HG03060 (cell line): ENCODE results near the gene RXFP1.

Experiments used
- ATAC-seq: cut with Tn5 transposase; IDR thresholded peaks from one replicate; pipeline ENCODE4 v1.9.1; 2021; ENCODE audit warnings: low read depth, moderate number of reproducible peaks; ENCODE audit not compliant: unreplicated experiment

RXFP1 gene

DNA sequence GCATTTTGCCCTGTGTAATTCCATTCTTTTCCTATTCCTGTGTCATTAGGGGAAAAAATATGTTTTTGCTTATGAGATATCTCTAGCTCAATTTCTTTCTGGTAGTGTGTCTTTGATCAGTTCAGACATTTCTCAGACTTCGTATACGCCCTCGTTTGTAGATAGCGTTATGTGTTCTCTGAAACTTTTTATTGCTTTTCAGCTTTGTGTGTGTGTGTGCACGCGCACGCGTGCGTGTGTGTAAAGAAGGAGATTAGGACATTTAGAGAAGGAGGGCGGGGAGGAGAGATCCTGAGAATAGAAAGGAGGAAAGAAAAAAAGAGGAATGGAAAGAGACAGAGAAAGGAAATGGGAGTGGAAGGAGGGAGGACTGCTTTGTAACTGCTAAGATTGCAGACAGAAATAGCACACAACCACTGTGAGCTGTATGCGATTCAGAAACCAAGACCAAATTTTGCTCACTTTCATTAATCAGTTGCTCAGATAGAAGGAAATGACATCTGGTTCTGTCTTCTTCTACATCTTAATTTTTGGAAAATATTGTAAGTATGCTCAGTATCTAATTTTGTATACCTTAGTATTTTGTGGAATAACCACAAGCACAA lies at the start of gene RXFP1:
Gene RXFP1 (plus strand): TSS at position 399 of the 605 bp plus-strand sequence. CDS start 95 bp downstream, at position 494.
- no peak for ATAC-seq

DNA sequence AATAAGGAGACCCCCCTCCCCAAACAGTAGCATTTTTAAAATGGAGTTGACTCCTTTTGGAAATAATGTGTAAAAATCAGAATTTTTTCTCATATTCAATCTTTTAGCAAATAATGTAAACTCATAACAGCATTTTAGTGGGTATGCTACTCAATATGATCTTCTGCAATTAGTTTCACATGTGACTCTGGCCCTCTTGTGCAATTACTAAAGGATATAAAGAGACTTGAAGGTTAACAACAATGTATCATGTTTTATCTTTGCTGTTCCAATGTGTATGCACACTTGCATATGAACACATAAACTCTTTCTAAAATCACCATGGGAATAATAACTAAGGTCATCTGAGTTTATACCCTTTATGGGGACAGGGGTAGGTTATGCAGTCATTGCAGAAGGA lies 39.9 kb upstream of the RXFP1 start:
- no peak for ATAC-seq

DNA sequence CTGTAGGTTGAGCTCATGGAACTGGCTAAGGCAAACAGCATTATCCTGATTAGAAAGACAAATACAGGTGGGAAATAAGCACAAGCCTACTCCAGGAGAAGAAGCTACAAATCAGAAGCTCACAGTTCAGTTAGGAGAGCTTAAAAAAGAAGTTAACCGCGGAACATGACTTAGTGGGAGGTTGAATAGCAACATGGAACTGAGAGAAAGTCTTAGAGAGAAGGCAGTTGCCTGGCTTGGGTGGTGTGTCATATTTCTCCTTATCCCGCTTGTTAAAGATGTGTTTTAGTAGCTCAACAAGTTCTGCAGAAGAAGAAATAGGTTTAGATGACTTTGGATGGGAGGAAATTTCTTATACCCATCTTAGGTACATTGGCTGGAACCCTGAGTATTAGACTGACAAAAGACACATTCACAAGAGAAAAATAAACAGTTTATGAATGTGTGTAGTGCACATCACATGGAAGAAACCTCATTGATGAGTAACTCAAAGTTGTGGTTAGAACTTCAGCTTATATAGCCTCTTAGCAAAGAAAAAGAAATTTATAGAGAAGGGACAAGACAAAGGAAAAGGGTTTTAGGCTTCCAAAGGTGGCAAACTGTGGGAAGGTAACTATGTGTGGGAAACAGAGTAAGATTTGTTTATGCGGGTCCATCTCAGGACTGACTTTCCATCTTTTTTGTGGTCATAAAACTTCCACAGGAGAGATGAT lies 37.4 kb upstream of the RXFP1 start:
- ATAC-seq, result no peak

DNA sequence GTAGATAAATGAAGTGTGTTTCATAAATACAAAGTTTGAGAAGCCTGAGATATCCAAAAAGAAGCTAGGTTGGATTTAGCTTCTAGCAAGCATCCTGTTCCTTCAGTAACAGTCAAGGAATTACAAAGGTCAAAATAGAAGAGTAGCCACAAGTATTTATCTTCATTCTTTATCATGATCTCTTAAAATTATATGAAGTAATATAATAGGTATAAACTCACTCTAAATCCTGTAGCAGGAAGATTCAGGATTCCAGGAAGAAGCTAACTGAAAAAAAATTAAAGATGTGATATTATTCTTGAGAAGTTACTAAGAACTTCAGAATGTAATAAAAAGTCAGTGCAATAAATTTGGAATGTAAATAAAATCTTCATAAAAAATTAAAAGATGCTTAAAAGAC lies 31.1 kb upstream of the RXFP1 start:
- ATAC-seq, result no peak

DNA sequence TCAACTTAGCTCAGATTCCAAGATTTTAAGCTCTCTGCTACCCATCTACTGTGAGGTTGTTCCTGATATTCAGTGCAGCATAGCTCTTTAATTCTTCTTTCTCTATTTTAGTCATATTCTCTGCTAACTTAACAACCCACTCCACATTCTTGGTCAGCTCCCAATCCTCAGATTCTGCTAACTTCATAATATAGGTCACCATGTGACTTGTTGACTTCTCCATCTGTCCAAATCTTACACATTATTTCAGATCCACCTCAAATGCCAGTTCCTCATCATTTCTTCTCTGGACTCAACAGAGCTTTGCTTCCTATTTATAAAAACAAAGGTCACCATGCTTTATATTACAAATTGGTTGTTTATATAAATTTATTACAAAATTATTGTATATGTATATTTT lies 29.3 kb upstream of the RXFP1 start:
- no peak for ATAC-seq

DNA sequence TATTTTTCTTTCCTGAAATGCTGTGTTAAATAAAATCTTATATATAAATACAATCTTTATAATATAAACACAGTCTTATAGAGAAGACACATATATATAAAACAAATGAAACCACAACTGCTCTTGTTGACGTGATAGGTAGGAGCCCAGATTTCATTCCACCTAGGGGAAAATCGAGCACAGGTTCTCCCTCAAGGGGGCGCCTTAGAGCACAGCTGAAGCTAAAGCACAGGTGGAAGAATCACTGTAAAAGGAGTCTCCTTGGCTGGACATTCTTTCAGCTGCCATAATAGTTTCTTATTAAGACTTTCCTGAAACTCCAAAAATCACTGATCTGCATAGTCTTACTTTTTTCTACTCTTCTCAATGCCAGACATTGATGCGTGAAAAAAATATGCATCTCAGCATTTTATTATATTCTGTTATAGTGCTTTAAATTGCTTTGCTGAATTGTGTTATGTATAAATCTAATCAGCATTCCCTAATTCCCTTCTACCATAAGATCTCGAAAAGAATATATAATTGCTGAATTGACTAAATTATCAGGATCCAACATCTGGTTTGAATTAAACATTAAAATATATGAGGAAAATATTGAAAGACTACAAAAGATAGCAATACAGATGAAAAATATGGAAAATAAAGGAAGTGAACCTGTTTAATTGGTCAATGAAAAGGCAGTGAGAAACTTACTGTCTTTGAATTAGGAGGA lies 25.5 kb upstream of the RXFP1 start:
- no peak for ATAC-seq

DNA sequence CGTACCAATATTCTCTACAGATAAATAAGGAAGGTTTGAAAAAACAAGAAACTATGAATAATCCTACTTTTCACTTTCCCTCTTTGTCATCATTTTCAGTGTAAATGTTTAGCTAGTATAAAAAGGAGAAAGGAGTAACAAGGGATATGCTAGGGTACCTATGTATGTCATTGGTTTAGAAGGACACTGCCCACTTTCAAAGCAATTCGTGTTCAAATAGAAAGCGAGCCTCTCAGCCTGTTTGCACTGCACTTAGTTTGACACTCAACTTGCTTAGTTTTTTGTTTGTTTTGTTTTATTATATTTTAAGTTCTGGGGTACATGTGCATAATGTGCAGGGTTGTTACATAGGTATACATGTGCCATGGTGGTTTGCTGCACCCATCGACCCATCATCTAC lies 21.6 kb upstream of the RXFP1 start:
- ATAC-seq, result no peak

DNA sequence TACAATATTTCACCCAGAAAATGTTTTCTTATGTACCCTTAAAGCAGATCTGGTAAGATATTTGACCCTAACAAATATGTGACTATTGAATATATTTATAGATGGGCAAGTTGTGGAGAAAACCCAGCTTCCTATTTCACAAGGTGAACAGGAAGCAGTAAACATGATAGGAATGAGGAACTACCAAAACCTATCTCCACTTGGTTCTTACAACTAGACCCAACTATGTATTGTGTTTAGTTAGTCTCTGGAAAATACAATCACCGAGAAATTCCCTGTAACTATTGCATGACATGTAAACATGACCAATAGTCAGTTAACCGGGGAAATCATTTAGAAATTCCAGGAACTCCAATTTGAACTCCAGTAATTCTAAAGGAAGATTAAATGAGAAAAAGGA lies 8.4 kb upstream of the RXFP1 start:
- no peak for ATAC-seq

DNA sequence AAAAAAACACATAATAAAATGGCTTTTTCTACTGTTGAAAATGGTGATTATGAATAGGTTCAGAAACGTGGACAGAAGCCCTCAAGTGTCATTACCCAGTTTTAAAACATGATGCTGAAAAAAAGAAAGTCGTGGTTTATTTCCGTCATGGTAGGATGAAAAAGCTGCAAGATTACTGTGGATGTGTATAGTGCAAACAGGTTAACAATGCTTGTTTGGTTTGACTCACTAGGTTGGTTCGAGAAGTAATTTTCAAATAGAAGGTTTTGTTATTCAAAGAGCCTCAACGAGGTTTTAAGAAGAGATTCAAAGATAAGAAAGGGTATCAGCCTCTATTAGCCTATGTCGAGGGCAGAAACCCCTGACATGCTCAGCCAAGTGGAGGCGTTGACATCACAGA lies 2.5 kb upstream of the RXFP1 start:
- ATAC-seq, result no peak

DNA sequence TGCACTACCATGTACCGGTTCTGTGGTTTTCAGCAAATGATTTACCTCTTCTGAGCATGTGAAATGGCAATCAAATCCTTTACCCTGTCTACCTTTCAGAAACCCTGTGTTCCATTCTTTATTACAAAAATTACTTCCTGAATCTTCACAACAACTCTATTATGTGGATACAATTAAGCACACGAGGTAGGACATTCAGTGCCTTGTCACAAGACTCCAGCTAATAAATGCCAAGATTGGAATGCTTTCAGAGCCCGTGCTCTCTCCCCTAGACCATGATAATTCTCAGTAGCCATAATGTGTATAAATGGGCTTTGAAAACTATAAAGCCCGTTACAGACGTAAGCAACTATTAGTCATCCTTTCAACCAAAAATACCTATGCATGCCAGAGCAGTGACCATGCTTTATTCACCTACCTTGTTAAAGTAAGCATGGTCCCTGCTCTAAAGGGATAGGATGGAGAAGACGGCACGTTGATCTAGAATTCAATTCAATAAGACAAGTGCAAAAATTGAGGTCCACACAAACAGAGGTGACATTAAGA lies 2.4 kb downstream of the RXFP1 start:
- ATAC-seq, result no peak

DNA sequence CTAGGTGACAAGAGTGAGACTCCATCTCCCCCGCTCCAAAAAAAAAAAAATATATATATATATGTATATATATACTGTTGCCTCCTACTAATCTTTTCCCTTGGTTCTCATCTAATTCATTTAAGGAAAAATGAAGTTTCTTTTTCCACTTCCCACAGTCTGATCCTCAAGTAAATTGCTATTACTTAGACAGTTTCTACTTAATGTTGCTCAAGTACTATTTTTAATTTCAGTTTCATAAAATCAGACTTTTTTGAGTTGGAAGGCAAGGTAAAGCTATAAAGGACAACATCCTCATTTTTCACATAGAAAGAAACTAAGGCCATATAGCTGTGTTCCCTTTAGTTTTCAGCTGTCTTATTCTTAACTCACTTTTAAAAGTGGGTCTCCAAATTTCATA lies 5.8 kb downstream of the RXFP1 start:
- ATAC-seq, result no peak

DNA sequence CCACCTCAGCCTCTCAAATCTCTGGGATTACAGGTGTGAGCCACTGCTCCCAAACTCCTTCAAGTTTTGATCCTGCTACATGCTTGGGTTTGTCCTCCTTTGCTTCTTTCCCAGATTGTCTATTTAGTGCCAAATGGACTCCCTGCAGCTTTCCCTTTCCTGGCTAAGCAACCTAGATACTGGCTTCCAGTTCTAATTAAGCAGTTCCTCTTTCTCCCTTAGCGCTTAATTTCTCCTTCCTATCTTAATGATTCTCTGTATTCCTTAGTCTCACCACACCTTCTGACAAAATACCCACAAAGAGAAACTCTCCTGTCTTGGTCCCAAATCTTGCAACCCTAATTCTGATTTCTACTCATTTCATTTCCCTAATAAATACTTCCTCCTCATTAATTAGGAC lies 7.8 kb downstream of the RXFP1 start:
- ATAC-seq, result no peak

DNA sequence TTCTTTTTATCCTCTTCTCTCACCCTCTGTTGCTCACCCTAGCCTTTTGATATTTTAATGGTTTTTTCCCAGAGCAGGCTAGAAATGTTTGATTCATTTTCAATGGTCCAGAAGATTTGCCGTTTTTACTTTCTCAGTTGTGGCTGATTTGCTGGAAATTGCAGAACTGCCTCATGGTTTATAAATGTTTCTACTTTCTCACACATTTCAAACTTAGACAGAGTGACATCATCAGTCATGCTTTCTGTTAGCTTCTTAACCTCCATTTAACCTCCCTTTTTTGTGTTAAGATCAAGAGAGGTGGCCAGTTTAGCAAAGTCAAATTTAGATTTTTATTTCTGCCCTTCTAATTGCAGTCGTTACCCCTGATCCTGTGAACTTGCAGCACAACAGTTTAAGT lies 8.7 kb downstream of the RXFP1 start:
- ATAC-seq, result no peak

DNA sequence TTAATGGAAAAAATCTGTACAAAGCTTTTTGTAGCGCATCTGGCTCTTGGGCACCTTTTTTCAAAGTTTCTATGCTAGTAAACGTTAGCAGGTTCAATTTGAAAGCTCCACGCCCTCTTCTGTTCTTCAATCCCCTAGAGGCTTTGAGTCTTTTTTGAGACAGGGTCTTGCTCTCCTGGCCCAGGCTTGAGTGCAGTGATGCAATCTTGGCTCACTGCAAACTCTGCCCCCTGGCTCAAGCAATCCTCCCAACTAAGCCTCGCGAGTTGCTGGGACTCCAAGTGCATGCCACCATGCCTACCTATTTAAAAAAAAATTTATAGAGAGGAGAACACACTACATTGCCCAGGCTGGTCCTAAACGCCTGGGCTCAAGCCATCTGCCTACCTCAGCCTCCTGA lies 9.2 kb downstream of the RXFP1 start:
- ATAC-seq, result no peak

DNA sequence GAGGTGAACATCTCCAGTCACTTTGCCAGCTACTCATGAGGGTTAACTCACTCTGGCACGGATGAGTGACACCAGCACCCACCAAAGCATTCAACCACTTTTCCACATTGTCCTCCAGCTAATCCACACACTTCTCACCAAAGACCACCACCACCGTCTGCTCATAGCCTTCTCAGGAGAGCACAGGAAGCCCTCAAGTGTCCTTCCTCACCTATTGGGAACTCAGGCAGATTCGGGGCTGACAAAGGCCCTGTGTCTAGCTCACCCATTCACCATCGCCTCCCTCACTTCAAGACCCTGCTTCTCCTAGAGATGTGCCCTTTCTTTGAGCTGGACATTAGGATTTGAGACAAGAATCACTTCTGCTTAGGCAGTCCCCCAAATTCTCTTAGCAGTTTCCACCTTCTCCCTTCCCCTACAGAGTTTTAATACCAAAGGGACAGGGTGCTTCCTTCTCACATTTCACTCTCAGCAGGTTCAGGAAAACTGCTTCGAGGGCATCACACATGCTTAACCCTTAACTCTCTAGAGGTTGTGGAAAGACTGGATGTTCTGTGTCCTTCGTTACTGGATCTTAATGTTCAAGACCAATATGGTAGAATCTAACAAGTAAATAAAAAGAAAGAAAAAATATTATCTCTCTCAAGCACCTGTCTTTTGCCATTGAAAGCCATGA lies 11.0 kb downstream of the RXFP1 start:
- no peak for ATAC-seq

DNA sequence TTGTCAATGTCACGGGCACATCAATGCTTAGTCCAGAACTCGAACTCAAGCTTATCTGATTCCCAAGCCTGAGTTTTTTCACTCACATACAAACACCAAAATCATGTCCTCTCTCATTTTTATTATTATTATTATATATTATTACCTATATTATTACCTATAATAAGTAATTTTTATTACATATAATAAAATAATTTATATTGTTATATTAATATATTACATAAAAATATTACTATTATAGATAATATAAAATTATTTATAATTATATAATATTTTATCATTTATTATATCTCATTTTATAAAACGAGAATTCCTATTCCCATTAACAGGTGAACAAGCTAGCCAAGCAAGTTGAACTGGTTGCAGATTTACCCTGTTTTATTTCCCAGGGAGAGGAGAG lies 13.0 kb downstream of the RXFP1 start:
- no peak for ATAC-seq

DNA sequence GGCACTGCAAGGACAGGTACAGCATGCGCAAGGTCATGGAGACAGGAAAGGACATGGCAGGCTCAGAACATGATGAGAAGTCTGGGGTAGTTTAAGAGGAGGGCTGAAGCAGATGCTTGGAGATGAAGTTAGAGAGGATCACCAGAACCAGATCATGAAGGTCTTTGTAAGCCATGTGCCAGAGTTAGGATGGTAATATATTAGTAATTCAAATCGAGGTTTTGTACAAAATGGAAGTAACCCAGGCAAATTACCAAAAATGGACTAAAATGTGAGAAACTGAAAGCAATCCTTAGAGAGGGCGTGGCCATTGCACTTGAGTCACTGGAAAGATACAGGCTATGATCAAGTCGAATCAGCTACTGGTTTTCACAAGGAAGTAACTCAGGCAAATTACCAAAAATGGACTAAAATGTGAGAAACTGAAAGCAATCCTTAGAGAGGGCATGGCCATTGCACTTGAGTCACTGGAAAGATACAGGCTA lies 13.5 kb downstream of the RXFP1 start:
- ATAC-seq, result peak; percentile 61

DNA sequence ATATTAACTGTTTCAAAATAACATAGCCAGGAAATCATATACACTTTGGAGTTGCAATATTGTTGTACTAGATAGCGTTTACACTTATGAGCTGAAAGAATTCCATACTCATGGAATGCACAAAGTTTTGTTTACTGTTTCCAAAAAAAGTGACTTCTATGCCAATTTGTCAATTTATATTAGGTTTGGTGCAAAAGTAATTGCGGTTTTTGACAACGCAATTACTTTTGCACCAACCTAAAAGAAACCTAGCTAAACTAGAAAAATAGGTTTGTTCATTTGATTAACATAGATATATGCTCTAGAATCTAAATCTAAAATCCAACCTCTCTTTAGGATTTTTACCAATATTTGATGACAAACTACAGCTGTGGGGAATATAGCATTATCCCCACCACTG lies 15.2 kb downstream of the RXFP1 start:
- no peak for ATAC-seq

DNA sequence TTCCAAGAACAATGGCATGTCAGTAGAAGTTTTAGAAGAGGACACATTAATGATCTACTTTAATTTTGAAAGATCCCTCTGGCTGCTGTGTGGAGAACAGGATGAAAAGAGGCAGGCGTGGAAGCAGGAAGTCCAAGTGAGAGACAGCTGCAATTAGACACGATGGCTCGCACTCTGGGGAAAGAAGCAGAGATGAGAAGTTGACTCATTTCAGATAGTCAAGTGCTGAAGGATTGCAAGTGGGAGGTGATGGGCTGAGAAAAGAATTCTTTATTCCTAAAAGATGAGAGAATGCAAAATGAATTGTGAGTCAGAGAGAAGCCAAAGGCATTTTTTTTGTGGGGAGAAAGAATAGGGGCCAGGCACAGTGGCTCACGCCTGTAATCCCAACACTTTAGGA lies 16.5 kb downstream of the RXFP1 start:
- ATAC-seq, result no peak

DNA sequence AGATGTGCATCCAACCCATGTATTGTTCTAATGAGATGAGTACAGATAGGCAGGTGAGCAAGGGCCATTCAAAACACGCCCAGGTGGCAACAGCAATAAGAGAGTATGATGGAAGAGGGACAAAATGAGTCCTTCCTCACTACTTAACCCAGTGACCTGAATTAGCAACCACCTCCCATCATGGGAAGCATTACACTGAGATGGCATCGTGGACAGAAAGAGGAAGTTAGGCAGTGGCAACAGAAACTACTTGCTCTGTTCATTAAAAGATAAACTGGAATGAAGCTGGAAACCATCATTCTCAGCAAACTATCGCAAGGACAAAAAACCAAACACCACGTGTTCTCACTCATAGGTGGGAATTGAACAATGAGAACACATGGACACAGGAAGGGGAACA lies 17.2 kb downstream of the RXFP1 start:
- ATAC-seq, result no peak
